HG03103 (cell line): ENCODE data around the gene KCNMB4.

ENCODE experiments used
- ATAC-seq: cut with Tn5 transposase; IDR thresholded peaks from one replicate; pipeline ENCODE4 v1.9.1; 2021; ENCODE audit warnings: low read depth; ENCODE audit not compliant: unreplicated experiment

Gene KCNMB4

GRCh38 chr12:70427611-70428010 is 61.5 kb downstream of the KCNMB4 start:
- no peak for ATAC-seq

- no peak for ATAC-seq
Observed at GRCh38 chr12:70430400-70430799, 64.3 kb downstream of the KCNMB4 start.

- no peak for ATAC-seq
Observed at GRCh38 chr12:70436836-70437235, 70.7 kb downstream of the KCNMB4 start.

- ATAC-seq: no peak
Observed at GRCh38 chr12:70443062-70443673, 77.1 kb downstream of the KCNMB4 start.

- no peak for ATAC-seq
Observed at GRCh38 chr12:70444903-70445302, 78.8 kb downstream of the KCNMB4 start.

GRCh38 chr12:70448371-70448770 is 82.3 kb downstream of the KCNMB4 start:
- ATAC-seq: no peak

GRCh38 chr12:70449074-70449752 is 83.1 kb downstream of the KCNMB4 start:
- ATAC-seq: no peak

GRCh38 chr12:70449753-70450341 is 83.8 kb downstream of the KCNMB4 start:
- no peak for ATAC-seq

GRCh38 chr12:70451528-70451927 is 85.4 kb downstream of the KCNMB4 start:
- ATAC-seq: no peak

- ATAC-seq: no peak
Observed at GRCh38 chr12:70456953-70457352, 90.9 kb downstream of the KCNMB4 start.

GRCh38 chr12:70459786-70460185 is 93.7 kb downstream of the KCNMB4 start:
- peak; percentile 94 for ATAC-seq

GRCh38 chr12:70463997-70464396 is 97.9 kb downstream of the KCNMB4 start:
- ATAC-seq: no peak

- no peak for ATAC-seq
Observed at GRCh38 chr12:70466753-70467152, 100.7 kb downstream of the KCNMB4 start.

GRCh38 chr12:70467476-70467875 is 101.4 kb downstream of the KCNMB4 start:
- ATAC-seq: no peak

GRCh38 chr12:70467918-70468733 is 102.0 kb downstream of the KCNMB4 start:
- peak; percentile 57 for ATAC-seq

GRCh38 chr12:70468741-70469140 is 102.7 kb downstream of the KCNMB4 start:
- no peak for ATAC-seq

GRCh38 chr12:70469221-70469820 is 103.2 kb downstream of the KCNMB4 start:
- no peak for ATAC-seq

GRCh38 chr12:70482764-70483163 is 116.7 kb downstream of the KCNMB4 start:
- no peak for ATAC-seq
